HEK293 (cell line): ENCODE results near the gene PDP2.

Experiments
- CTCF ChIA-PET: fragments of 350-600 bp; formaldehyde crosslinking; extraction: SDS; loops from one replicate; lab custom pipeline; 2021; ENCODE audit warnings: antibody characterized with exemption; lab: Yijun Ruan, JAX
- POLR2A ChIA-PET: fragments of 300-600 bp; formaldehyde crosslinking; extraction: SDS; loops from one replicate; lab custom pipeline; 2020; ENCODE audit warnings: antibody characterized with exemption, inconsistent platforms; lab: Yijun Ruan, JAX
- H3K27ac ChIP-seq: fragments of 200-500 bp; sonication (Bioruptor generic); 2 replicates; pipeline ENCODE4 v1.5.1; 2014; ENCODE audit warnings: low read depth, low read length, control low read depth, inconsistent platforms; ENCODE audit errors: extremely low read depth
- H3K36me3 ChIP-seq, 2 experiments: fragments of 200-500 bp in 1 of 2; sonication (Bioruptor generic) in 1 of 2; 1 replicate in 1 of 2; 2 replicates in 1 of 2; pipeline ENCODE4 v1.5.1; 2014 to 2017; ENCODE audit warnings: inconsistent platforms in 2 of 2, low read length in 2 of 2; ENCODE audit not compliant: control insufficient read depth in 2 of 2, insufficient read depth in 1 of 2
- H3K4me1 ChIP-seq: fragments of 200-500 bp; sonication (Bioruptor generic); 2 replicates; pipeline ENCODE4 v1.5.1; 2014; ENCODE audit warnings: mild to moderate bottlenecking, low read length, inconsistent platforms; ENCODE audit not compliant: control insufficient read depth, insufficient read depth
- H3K4me3 ChIP-seq: 2 replicates; pipeline ENCODE4 v1.5.1; 2011; ENCODE audit warnings: low read depth, mild to moderate bottlenecking, control low read depth, low read length, moderate library complexity
- H3K9me3 ChIP-seq: fragments of 200-500 bp; sonication (Bioruptor generic); 2 replicates; pipeline ENCODE4 v1.5.1; 2014; ENCODE audit warnings: low read depth, low read length, inconsistent platforms; ENCODE audit not compliant: control insufficient read depth, insufficient read depth
- BCL11A ChIP-seq: fragments of 450-650 bp; formaldehyde crosslinking; IDR thresholded peaks from 2 replicates; pipeline ENCODE4 v1.5.1; 2016; ENCODE audit warnings: low read depth, missing biosample characterization, missing genetic modification characterization
- EGR2 ChIP-seq: fragments of 450-650 bp; formaldehyde crosslinking; IDR thresholded peaks from 2 replicates; pipeline ENCODE4 v1.5.1; 2016; ENCODE audit warnings: low read depth, missing biosample characterization, missing genetic modification characterization
- KLF16 ChIP-seq: fragments of 450-650 bp; formaldehyde crosslinking; IDR thresholded peaks from 2 replicates; pipeline ENCODE4 v1.5.1; 2017; ENCODE audit warnings: missing biosample characterization, missing genetic modification characterization
- PBX3 ChIP-seq: sonication (generic); formaldehyde crosslinking; IDR thresholded peaks from 2 replicates; pipeline ENCODE4 v1.8.1; 2022; ENCODE audit warnings: mild to moderate bottlenecking, moderate library complexity, missing genetic modification reagents
- PRDM6 ChIP-seq: fragments of 450-650 bp; formaldehyde crosslinking; IDR thresholded peaks from 2 replicates; pipeline ENCODE4 v1.5.1; 2017; ENCODE audit warnings: missing biosample characterization, missing genetic modification characterization
- SETDB1 ChIP-seq: IDR thresholded peaks from one replicate; pipeline ENCODE4 v1.6.1; 2017; ENCODE audit warnings: mild to moderate bottlenecking, low read length, moderate library complexity, mixed read lengths; ENCODE audit not compliant: insufficient read length
- SP3 ChIP-seq: fragments of 450-650 bp; formaldehyde crosslinking; IDR thresholded peaks from 2 replicates; pipeline ENCODE4 v1.5.1; 2016; ENCODE audit warnings: missing biosample characterization, missing genetic modification characterization
- ZBTB11 ChIP-seq: fragments of 450-650 bp; formaldehyde crosslinking; conservative IDR thresholded peaks from 2 replicates; pipeline ENCODE4 v1.5.1; 2016; ENCODE audit warnings: low read depth, missing biosample characterization, missing genetic modification characterization
- ZBTB26 ChIP-seq: fragments of 450-650 bp; formaldehyde crosslinking; optimal IDR thresholded peaks from 2 replicates; pipeline ENCODE3; 2016; ENCODE audit warnings: missing biosample characterization, mild to moderate bottlenecking, missing genetic modification characterization
- ZBTB49 ChIP-seq: fragments of 450-650 bp; formaldehyde crosslinking; IDR thresholded peaks from 2 replicates; pipeline ENCODE4 v1.5.1; 2016; ENCODE audit warnings: missing biosample characterization, missing genetic modification characterization, low read depth
- ZNF121 ChIP-seq: fragments of 450-650 bp; formaldehyde crosslinking; IDR thresholded peaks from 2 replicates; pipeline ENCODE4 v1.5.1; 2016; ENCODE audit warnings: missing biosample characterization, missing genetic modification characterization
- ZNF138 ChIP-seq: fragments of 450-650 bp; formaldehyde crosslinking; IDR thresholded peaks from 2 replicates; pipeline ENCODE4 v1.5.1; 2016; ENCODE audit warnings: missing biosample characterization, missing genetic modification characterization, borderline replicate concordance
- ZNF19 ChIP-seq: fragments of 450-650 bp; formaldehyde crosslinking; IDR thresholded peaks from 2 replicates; pipeline ENCODE4; 2016; ENCODE audit warnings: missing biosample characterization, missing genetic modification characterization, low read depth
- ZNF404 ChIP-seq: fragments of 450-650 bp; formaldehyde crosslinking; IDR thresholded peaks from 2 replicates; pipeline ENCODE4 v1.5.1; 2017; ENCODE audit warnings: missing biosample characterization, missing genetic modification characterization
- ZNF473 ChIP-seq: fragments of 450-650 bp; formaldehyde crosslinking; IDR thresholded peaks from 2 replicates; pipeline ENCODE4 v1.5.1; 2017; ENCODE audit warnings: missing biosample characterization, missing genetic modification characterization
- ZNF530 ChIP-seq: fragments of 450-650 bp; formaldehyde crosslinking; IDR thresholded peaks from 2 replicates; pipeline ENCODE4 v1.5.1; 2016; ENCODE audit warnings: low read depth, missing biosample characterization, missing genetic modification characterization
- ZNF548 ChIP-seq: fragments of 450-650 bp; formaldehyde crosslinking; IDR thresholded peaks from 2 replicates; pipeline ENCODE4 v1.5.1; 2016; ENCODE audit warnings: missing biosample characterization, missing genetic modification characterization
- ZNF561 ChIP-seq: fragments of 450-650 bp; IDR thresholded peaks from 2 replicates; pipeline ENCODE4 v1.5.1; 2018; ENCODE audit warnings: missing biosample characterization, missing genetic modification characterization, borderline replicate concordance
- ZNF596 ChIP-seq: fragments of 450-650 bp; IDR thresholded peaks from 2 replicates; pipeline ENCODE4 v1.5.0; 2018; ENCODE audit warnings: missing biosample characterization, mild to moderate bottlenecking, missing genetic modification characterization, moderate library complexity
- ZNF624 ChIP-seq: fragments of 450-650 bp; formaldehyde crosslinking; IDR thresholded peaks from 2 replicates; pipeline ENCODE4 v1.5.1; 2017; ENCODE audit warnings: missing biosample characterization, missing genetic modification characterization
- ZNF776 ChIP-seq: fragments of 450-650 bp; formaldehyde crosslinking; IDR thresholded peaks from 2 replicates; pipeline ENCODE4 v1.5.0; 2017; ENCODE audit warnings: missing biosample characterization, missing genetic modification characterization, borderline replicate concordance
- ZNF792 ChIP-seq: fragments of 450-650 bp; formaldehyde crosslinking; IDR thresholded peaks from 2 replicates; pipeline ENCODE4 v1.5.1; 2016; ENCODE audit warnings: missing biosample characterization, missing genetic modification characterization
- ZSCAN16 ChIP-seq: fragments of 450-650 bp; formaldehyde crosslinking; IDR thresholded peaks from 2 replicates; pipeline ENCODE4 v1.5.1; 2016; ENCODE audit warnings: missing biosample characterization, missing genetic modification characterization

Gene PDP2

GRCh38 chr16:66846831-66847230 lies 33.5 kb upstream of the PDP2 start:
- Histone ChIP-seq H3K4me1 (no peaks in the 10 kb centered on the region), H3K4me3 (no peak overlapping the region), H3K9me3 (no peaks in the 10 kb centered on the region), H3K27ac (no peak overlapping the region), H3K36me3 (no peaks in the 10 kb centered on the region)
- no peak for TF ChIP-seq PRDM6
- TF ChIP-seq ZBTB26 (tag by site-specific recombination) = no peak
- TF ChIP-seq ZNF19 (tag by site-specific recombination) = no peak
- TF ChIP-seq ZNF473 = no peak
- no peak for TF ChIP-seq KLF16 (tag by site-specific recombination)
- no peak for TF ChIP-seq ZNF404 (tag by site-specific recombination)
- no peak for TF ChIP-seq EGR2 (tag by site-specific recombination)
- no peak for TF ChIP-seq ZSCAN16 (tag by site-specific recombination)
- TF ChIP-seq ZNF530 = no peak
- no peak for TF ChIP-seq ZNF121 (tag by site-specific recombination)
- TF ChIP-seq BCL11A (tag by site-specific recombination) = no peak
- ChIA-PET POLR2A (interaction anchor here (1.7 kb wide), 1 partner anchor 16 kb away, joined by 4 read pairs; the partner anchor contains the start of gene NAE1), CTCF (interaction anchor here (0.8 to 6.3 kb wide), 3 partner anchors 16 to 119 kb away, joined by 3 to 42 read pairs (median 8); partner anchors contain the start of gene NAE1)

- TF ChIP-seq PBX3 (no peak), ZNF624 (tag by site-specific recombination) (no peak), ZBTB11 (tag by site-specific recombination) (no peak), ZNF776 (tag by site-specific recombination) (no peak), SP3 (tag by site-specific recombination) (no peak), ZNF792 (tag by site-specific recombination) (no peak), ZNF548 (tag by site-specific recombination) (no peak), ZSCAN16 (tag by site-specific recombination) (no peak), ZNF138 (no peak), SETDB1 (no peak), ZNF561 (tag by site-specific recombination) (no peak), ZBTB49 (tag by site-specific recombination) (no peak), ZNF596 (tag by site-specific recombination) (no peak)
- ChIA-PET CTCF (interaction anchor here (0.5 to 6.3 kb wide), 4 partner anchors 17 to 703 kb away, joined by 3 to 42 read pairs (median 4); partner anchors contain the start of gene NAE1), POLR2A (interaction anchor here (1.7 kb wide), 1 partner anchor 17 kb away, joined by 4 read pairs; the partner anchor contains the start of gene NAE1)
- H3K27ac ChIP-seq = no peak overlapping the region
- no peaks in the 10 kb centered on the region for H3K4me1 ChIP-seq
- no peaks in the 10 kb centered on the region for H3K9me3 ChIP-seq
- no peaks in the 10 kb centered on the region for H3K36me3 ChIP-seq
- H3K4me3 ChIP-seq = no peak overlapping the region
Observed at GRCh38 chr16:66847533-66848067, 32.7 kb upstream of the PDP2 start.
